Parathyroid adenoma (tissue), 2 donors: Measurements from ENCODE around the gene DCAF6.

Experiments used
- H2AFZ ChIP-seq: fragments of 300-600 bp; sonication (generic); one replicate; pipeline ENCODE4 v1.7.0; 2017; ENCODE audit warnings: antibody characterized with exemption, mild to moderate bottlenecking
- H3K27ac ChIP-seq: fragments of 300-600 bp; sonication (generic); one replicate; pipeline ENCODE4 v1.7.0; 2017
- H3K27me3 ChIP-seq: fragments of 300-600 bp; sonication (generic); one replicate; pipeline ENCODE4 v1.7.0; 2017; ENCODE audit warnings: low read length; ENCODE audit not compliant: control insufficient read depth, insufficient read depth
- H3K36me3 ChIP-seq: fragments of 300-600 bp; sonication (generic); one replicate; pipeline ENCODE4 v1.7.0; 2017; ENCODE audit warnings: low read length; ENCODE audit not compliant: control insufficient read depth, insufficient read depth
- H3K4me1 ChIP-seq: fragments of 300-600 bp; sonication (generic); one replicate; pipeline ENCODE4 v1.7.0; 2017; ENCODE audit warnings: control low read depth
- H3K4me2 ChIP-seq: fragments of 300-600 bp; sonication (generic); one replicate; pipeline ENCODE4 v1.7.0; 2017; ENCODE audit warnings: low read length
- H3K4me3 ChIP-seq: fragments of 300-600 bp; sonication (generic); one replicate; pipeline ENCODE4 v1.7.0; 2017; ENCODE audit warnings: low read depth, low read length
- H3K79me2 ChIP-seq: fragments of 300-600 bp; sonication (generic); one replicate; pipeline ENCODE4 v1.7.0; 2017; ENCODE audit warnings: control low read depth
- H3K9ac ChIP-seq: fragments of 300-600 bp; sonication (generic); one replicate; pipeline ENCODE4 v1.7.0; 2017; ENCODE audit warnings: mild to moderate bottlenecking
- H3K9me3 ChIP-seq: fragments of 300-600 bp; sonication (generic); one replicate; pipeline ENCODE4 v1.7.0; 2017; ENCODE audit warnings: low read length; ENCODE audit not compliant: control insufficient read depth
- CTCF ChIP-seq: fragments of 300-600 bp; sonication (generic); IDR thresholded peaks from one replicate; pipeline ENCODE4 v1.7.0; 2017; ENCODE audit warnings: antibody characterized with exemption, mild to moderate bottlenecking
- donor health status: primary hyperparathyroidism.

The DCAF6 gene

GRCh38 chr1:167909691-167910180 lies 26.7 kb upstream of the DCAF6 start:
- Histone ChIP-seq H3K36me3 (no peaks in the 10 kb centered on the region), H3K79me2 (no peaks in the 10 kb centered on the region), H3K4me2 (no peak overlapping the region), H3K9ac (no peak overlapping the region), H3K27me3 (no peaks in the 10 kb centered on the region), H3K4me1 (no peaks in the 10 kb centered on the region), H2AFZ (no peak overlapping the region), H3K4me3 (no peak overlapping the region), H3K9me3 (no peaks in the 10 kb centered on the region), H3K27ac (no peak overlapping the region)
- no peak for TF ChIP-seq CTCF

GRCh38 chr1:167910530-167910929 lies 26.0 kb upstream of the DCAF6 start:
- H3K36me3 ChIP-seq = no peaks in the 10 kb centered on the region
- H3K79me2 ChIP-seq = no peaks in the 10 kb centered on the region
- no peak for TF ChIP-seq CTCF
- no peak overlapping the region for H3K27ac ChIP-seq
- H3K9me3 ChIP-seq = no peaks in the 10 kb centered on the region
- H3K27me3 ChIP-seq = no peaks in the 10 kb centered on the region
- H3K4me1 ChIP-seq = no peaks in the 10 kb centered on the region
- H2AFZ ChIP-seq = no peak overlapping the region
- H3K4me3 ChIP-seq = no peak overlapping the region
- H3K4me2 ChIP-seq = no peak overlapping the region
- H3K9ac ChIP-seq = no peak overlapping the region

GRCh38 chr1:167911413-167911812 lies 25.1 kb upstream of the DCAF6 start:
- Histone ChIP-seq H3K9me3 (no peaks in the 10 kb centered on the region), H3K27me3 (no peaks in the 10 kb centered on the region), H3K79me2 (no peaks in the 10 kb centered on the region), H3K9ac (no peak overlapping the region), H3K4me3 (no peak overlapping the region), H3K4me1 (no peaks in the 10 kb centered on the region), H3K36me3 (no peaks in the 10 kb centered on the region), H3K4me2 (no peak overlapping the region), H2AFZ (no peak overlapping the region), H3K27ac (no peak overlapping the region)
- TF ChIP-seq CTCF = no peak

GRCh38 chr1:167912294-167912693 lies 24.2 kb upstream of the DCAF6 start:
- H3K4me1 ChIP-seq = no peaks in the 10 kb centered on the region
- no peak overlapping the region for H3K9ac ChIP-seq
- no peak overlapping the region for H3K4me3 ChIP-seq
- no peak overlapping the region for H2AFZ ChIP-seq
- no peak for TF ChIP-seq CTCF
- no peaks in the 10 kb centered on the region for H3K79me2 ChIP-seq
- H3K9me3 ChIP-seq = no peaks in the 10 kb centered on the region
- no peak overlapping the region for H3K4me2 ChIP-seq
- H3K27me3 ChIP-seq = no peaks in the 10 kb centered on the region
- no peak overlapping the region for H3K27ac ChIP-seq
- H3K36me3 ChIP-seq = no peaks in the 10 kb centered on the region

GRCh38 chr1:167913895-167914496 lies 22.5 kb upstream of the DCAF6 start, which contains the start of gene ADCY10:
Gene ADCY10 (minus strand): TSS chr1:167914134. CDS start chr1:167905140, 8,994 bp downstream.
- Histone ChIP-seq H3K27ac (no peak within 1 kb of the TSS), H3K9me3 (no peaks in the 10 kb centered on the region), H3K4me1 (no peaks in the 10 kb centered on the region)

More at GRCh38 chr1:167913895-167914496, 22.5 kb upstream of the DCAF6 start, which contains the start of gene ADCY10:
- H3K27me3 ChIP-seq = no peaks in the 10 kb centered on the region
- no peak within 1 kb of the TSS for H3K4me3 ChIP-seq
- no peak within 1 kb of the TSS for H3K9ac ChIP-seq
- H3K79me2 ChIP-seq = no peaks in the 10 kb centered on the region
- TF ChIP-seq CTCF = no peak
- H2AFZ ChIP-seq = no peak within 1 kb of the TSS
- H3K36me3 ChIP-seq = no peaks in the 10 kb centered on the region
- H3K4me2 ChIP-seq = no peak within 1 kb of the TSS
